Endothelial cell (in vitro differentiated cells): ENCODE results near the gene RCOR1. TPM values are rescaled to one million over a fixed set of nuclear protein-coding genes. Genes with fewer than 3 reads are reported as not detected.
"Not testable (repeated sequence)": the region's sequence is repeated elsewhere in the genome, so short reads cannot be mapped to it uniquely, and the experiment has no call there.

Experiments used
- DNase-seq: peaks from one replicate; pipeline ENCODE4 v3.0.0; 2021; ENCODE audit warnings: low spot score
- H3K27ac Mint-ChIP-seq: one replicate; pipeline ENCODE4 v1.8.0; 2021; ENCODE audit warnings: mixed read lengths, inconsistent platforms; ENCODE audit not compliant: unreplicated experiment
- H3K27me3 Mint-ChIP-seq: one replicate; pipeline ENCODE4 v1.8.0; 2021; ENCODE audit warnings: mild to moderate bottlenecking, moderate library complexity, mixed read lengths, inconsistent platforms; ENCODE audit not compliant: unreplicated experiment
- H3K36me3 Mint-ChIP-seq: one replicate; pipeline ENCODE4 v1.8.0; 2021; ENCODE audit warnings: mild to moderate bottlenecking, low read depth, mixed read lengths, inconsistent platforms; ENCODE audit not compliant: unreplicated experiment
- H3K4me1 Mint-ChIP-seq: one replicate; pipeline ENCODE4 v1.8.0; 2021; ENCODE audit warnings: mild to moderate bottlenecking, mixed read lengths, inconsistent platforms; ENCODE audit not compliant: unreplicated experiment
- H3K4me3 Mint-ChIP-seq: one replicate; pipeline ENCODE4 v1.8.0; 2021; ENCODE audit warnings: mild to moderate bottlenecking, mixed read lengths, inconsistent platforms; ENCODE audit not compliant: unreplicated experiment
- H3K9me3 Mint-ChIP-seq: one replicate; pipeline ENCODE4 v1.8.0; 2021; ENCODE audit warnings: mixed read lengths, inconsistent platforms; ENCODE audit not compliant: unreplicated experiment
- CTCF ChIP-seq: fragments of 200-600 bp; sonication (generic); IDR thresholded peaks from one replicate; pipeline ENCODE4 v1.5.0; 2021; ENCODE audit warnings: antibody characterized with exemption; ENCODE audit not compliant: unreplicated experiment
- total RNA-seq: library from RNA; stranded (reverse); fragmentation: NEBNext Ultra II Directional; extraction: Animal tissue kit (Norgen Biotek cat#: 25700); gene quantifications from one replicate; pipeline ENCODE4 v1.2.1, GENCODE V29; 2021; ENCODE audit not compliant: unreplicated experiment

Gene RCOR1
- total RNA-seq, 1 donor from 2014 or later = 51.6 TPM

GRCh38 chr14:102573591-102574046 lies 18.8 kb upstream of the RCOR1 start:
- Mint-ChIP-seq H3K4me1 (peaks cover 17% of the 10 kb centered on the region), H3K36me3 (no peaks in the 10 kb centered on the region), H3K27ac (no peak overlapping the region), H3K9me3 (no peaks in the 10 kb centered on the region), H3K4me3 (no peak overlapping the region), H3K27me3 (peaks cover 5% of the 10 kb centered on the region)
- DNase-seq = no peak
- TF ChIP-seq CTCF = no peak

GRCh38 chr14:102574281-102575159 lies 17.9 kb upstream of the RCOR1 start:
- peaks cover 5% of the 10 kb centered on the region for H3K27me3 Mint-ChIP-seq
- no peak for TF ChIP-seq CTCF
- H3K4me1 Mint-ChIP-seq = peaks cover 17% of the 10 kb centered on the region
- no peak overlapping the region for H3K4me3 Mint-ChIP-seq
- no peak for DNase-seq
- H3K36me3 Mint-ChIP-seq = no peaks in the 10 kb centered on the region
- no peaks in the 10 kb centered on the region for H3K9me3 Mint-ChIP-seq
- no peak overlapping the region for H3K27ac Mint-ChIP-seq

DNA sequence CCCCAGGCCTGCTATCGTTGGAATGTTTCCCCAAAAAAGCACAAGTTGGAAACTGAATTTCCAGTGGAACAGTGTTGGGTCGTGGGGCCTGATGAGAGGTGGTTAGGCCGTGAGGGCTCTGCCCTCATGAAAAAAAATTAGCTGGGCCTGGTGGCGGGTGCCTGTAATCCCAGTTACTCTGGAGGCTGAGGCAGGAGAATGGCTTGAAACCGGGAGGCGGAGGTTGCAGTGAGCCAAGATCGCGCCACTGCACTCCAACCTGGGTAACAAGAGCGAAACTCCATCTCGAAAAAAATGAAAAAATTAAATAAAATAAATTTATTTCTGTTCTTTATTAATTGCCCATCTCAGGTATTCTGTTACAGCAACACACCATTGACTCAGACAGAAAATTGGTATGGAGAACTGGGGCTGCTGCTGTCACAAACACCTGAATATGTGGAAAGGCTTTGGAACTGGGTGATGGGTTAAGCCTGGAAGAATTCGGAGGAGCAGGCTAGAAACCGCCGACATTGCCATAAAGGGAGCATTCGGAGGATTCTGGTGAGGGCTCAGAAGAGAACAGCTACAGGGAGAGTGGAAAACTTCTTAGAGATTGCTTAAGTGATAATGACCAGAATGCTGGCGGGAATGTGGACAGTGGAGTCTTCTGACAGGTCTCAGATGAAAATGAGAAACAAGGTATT lies 17.1 kb upstream of the RCOR1 start:
- H3K4me1 Mint-ChIP-seq = peaks cover 17% of the 10 kb centered on the region
- peaks cover 5% of the 10 kb centered on the region for H3K27me3 Mint-ChIP-seq
- no peak for DNase-seq
- H3K9me3 Mint-ChIP-seq = no peaks in the 10 kb centered on the region
- H3K36me3 Mint-ChIP-seq = no peaks in the 10 kb centered on the region
- no peak overlapping the region for H3K27ac Mint-ChIP-seq
- H3K4me3 Mint-ChIP-seq = peak overlapping the region; percentile 23
- TF ChIP-seq CTCF = no peak

- H3K27me3 Mint-ChIP-seq = not testable (repeated sequence)
These were observed 16.5 kb upstream of the RCOR1 start for GRCh38 chr14:102575846-102576428.

DNA sequence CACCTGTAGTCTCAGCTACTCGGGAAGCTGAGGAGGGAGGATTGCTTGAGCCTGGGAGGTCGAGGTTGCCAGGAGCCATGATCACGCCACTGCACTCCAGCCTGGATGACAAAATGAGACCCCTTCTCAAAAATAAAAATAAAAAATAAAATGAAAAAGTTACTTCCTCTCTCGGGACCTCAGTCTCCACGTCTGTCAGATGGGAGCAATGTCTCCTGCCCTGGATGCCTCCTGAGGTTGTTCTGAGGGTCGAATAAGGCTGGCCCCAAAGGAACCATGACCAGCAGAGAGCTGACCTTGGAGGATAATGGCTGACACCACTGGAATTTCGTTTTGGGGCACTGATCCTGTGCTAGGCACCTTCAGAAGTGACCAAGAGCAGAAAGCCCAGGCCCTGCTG lies 13.6 kb upstream of the RCOR1 start:
- H3K4me1 Mint-ChIP-seq = peaks cover 11% of the 10 kb centered on the region
- peak overlapping the region; percentile 25 for H3K4me3 Mint-ChIP-seq
- peaks cover 9% of the 10 kb centered on the region for H3K27me3 Mint-ChIP-seq
- no peak overlapping the region for H3K27ac Mint-ChIP-seq
- DNase-seq = no peak
- no peak for TF ChIP-seq CTCF
- H3K36me3 Mint-ChIP-seq = no peaks in the 10 kb centered on the region
- no peaks in the 10 kb centered on the region for H3K9me3 Mint-ChIP-seq

More at GRCh38 chr14:102575846-102576428, 16.5 kb upstream of the RCOR1 start:
- not testable (repeated sequence) for DNase-seq, H3K36me3 Mint-ChIP-seq, H3K27ac Mint-ChIP-seq, H3K9me3 Mint-ChIP-seq
- Mint-ChIP-seq H3K4me1 (peaks cover 15% of the 10 kb centered on the region), H3K4me3 (peak overlapping the region; percentile 23)
